ENCODE data around the gene C12orf60.
A peak's percentile ranks its signal among the peaks of the same experiment; 100 is the strongest.
"Not testable (repeated sequence)": the region's sequence is repeated elsewhere in the genome, so short reads cannot be mapped to it uniquely, and the experiment has no call there.

C12orf60 gene

DNA sequence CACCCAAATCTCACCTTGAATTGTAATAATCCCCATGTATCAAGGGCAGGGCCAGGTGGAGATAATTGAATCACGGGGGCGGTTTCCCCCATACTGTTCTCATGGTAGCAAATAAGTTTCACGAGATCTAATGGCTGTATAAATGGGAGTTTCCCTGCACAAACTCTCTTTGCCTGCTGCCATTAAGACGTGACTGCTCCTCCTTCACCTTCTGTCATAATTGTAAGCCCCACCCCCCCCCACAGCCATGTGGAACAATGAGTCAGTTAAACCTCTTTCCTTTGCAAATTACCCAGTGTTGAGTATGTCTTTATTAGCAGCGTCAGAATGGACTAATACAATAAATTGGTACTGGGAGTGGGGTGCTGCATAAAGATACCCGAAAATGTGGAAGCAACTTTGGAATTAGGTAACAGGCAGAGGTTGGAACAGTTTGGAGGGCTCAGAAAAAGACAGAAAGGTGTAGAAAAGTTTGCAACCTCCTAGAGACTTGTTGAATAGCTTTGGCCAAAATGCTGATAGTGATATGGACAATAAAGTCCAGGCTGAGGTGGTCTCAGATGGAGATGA, 43.7 kb upstream of the C12orf60 start:
- H3K4me1 ChIP-seq (ENCODE audit: control insufficient read depth, insufficient read depth, low read length); POLR2A ChIA-PET; H3K9me3 ChIP-seq (ENCODE audit: control insufficient read depth, insufficient read depth, low read depth, low read length); H3K4me3 ChIP-seq (ENCODE audit: low read depth, low read length); H3K27ac ChIP-seq (ENCODE audit: extremely low read depth, low read depth, low read length); H3K36me3 ChIP-seq (ENCODE audit: control insufficient read depth in 2 of 2, insufficient read depth in 1 of 2, low read length in 2 of 2); CTCF ChIA-PET: not testable (repeated sequence)
- TF ChIP-seq ZNF707 (tag by site-specific recombination; IDR thresholded peaks at IDR 0.05), result peak; percentile 86

DNA sequence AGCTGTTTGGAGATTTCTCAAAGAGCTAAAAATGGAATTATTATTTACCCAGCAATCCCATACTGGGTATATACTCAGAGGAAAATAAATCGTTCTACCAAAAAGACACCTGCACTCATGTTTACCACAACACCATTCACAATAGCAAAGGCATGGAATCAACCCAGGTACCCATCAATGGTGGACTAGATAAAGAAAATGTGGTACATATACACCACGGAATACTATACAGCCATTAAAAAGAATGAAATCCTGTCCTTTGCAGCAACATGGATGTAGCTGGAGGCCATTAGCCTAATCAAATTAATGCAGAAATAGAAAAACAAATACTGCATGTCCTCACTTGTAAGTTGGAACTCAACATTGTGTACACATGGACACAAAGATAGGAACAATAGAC, 38.1 kb upstream of the C12orf60 start:
- CTCF ChIA-PET, result interaction anchor here (1.1 kb wide), 1 partner anchor 11 kb away, joined by 3 read pairs; no protein-coding TSS in a partner anchor
- H3K4me3 ChIP-seq (ENCODE audit: low read depth, low read length), result no peak overlapping the region
- TF ChIP-seq ZNF146 (tag by site-specific recombination; IDR thresholded peaks at IDR 0.05) (peak; percentile 93), ZNF664 (tag by site-specific recombination; IDR thresholded peaks at IDR 0.05) (no peak)
- POLR2A ChIA-PET, result no interaction called here
- peaks cover 0 to 5% of the 10 kb centered on the region in 2 experiments; a peak in 1 of 3 replicates for H3K36me3 ChIP-seq (ENCODE audit: control insufficient read depth in 2 of 2, insufficient read depth in 1 of 2, low read length in 2 of 2)
- H3K4me1 ChIP-seq (ENCODE audit: control insufficient read depth, insufficient read depth, low read length), result peaks cover 2% of the 10 kb centered on the region; the same call in 1 of the 2 replicates
- H3K27ac ChIP-seq (ENCODE audit: extremely low read depth, low read depth, low read length), result no peak overlapping the region
- no peaks in the 10 kb centered on the region; the same call in 1 of the 2 replicates for H3K9me3 ChIP-seq (ENCODE audit: control insufficient read depth, insufficient read depth, low read depth, low read length)

DNA sequence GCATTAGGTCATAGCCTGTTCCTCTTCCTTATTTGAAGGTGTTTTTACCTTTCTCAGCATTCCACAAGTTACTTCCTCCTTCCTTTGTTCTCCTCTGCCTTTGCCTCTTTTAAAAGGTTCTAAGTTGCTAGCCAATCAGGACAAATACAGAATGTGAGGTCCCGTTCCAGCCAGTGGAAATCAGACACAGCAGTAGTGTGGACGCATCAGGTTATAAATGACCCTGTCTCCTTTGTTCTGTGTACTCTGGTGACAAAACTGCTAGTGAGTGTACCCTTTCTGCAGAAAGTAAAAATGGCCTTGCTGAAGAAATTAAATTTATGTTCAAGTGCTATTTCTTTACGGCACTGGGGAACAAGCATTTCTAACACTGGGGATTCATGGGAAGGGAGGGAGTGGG, 37.5 kb upstream of the C12orf60 start:
- POLR2A ChIA-PET; H3K9me3 ChIP-seq (ENCODE audit: control insufficient read depth, insufficient read depth, low read depth, low read length); H3K36me3 ChIP-seq (ENCODE audit: control insufficient read depth in 2 of 2, insufficient read depth in 1 of 2, low read length in 2 of 2): not testable (repeated sequence)

DNA sequence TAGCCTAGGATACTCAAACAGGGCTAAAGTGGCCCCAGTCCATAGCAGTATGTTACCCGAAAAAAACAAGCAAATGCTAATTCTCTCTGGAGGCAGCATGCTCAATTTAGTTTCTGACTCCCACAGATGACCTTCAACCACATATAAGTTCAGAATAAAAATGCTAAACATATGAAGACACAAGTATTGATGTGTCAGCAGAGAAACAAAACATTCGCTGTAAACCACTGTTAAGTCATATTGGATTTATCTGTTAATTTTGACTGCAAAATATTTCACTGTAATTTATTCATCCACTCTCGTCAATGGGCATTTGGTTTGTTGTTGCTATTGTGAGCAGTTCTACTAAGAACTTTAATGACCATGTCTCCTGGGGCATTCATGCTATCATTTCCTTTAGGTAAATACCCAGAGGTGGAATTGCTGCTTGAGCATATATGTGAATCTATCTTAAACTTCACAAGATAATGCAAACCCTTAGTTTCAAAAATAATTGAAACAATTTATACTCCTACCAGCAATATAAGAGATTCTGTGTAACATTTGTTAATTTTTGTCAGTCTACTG, 36.7 kb upstream of the C12orf60 start:
- ChIA-PET CTCF (no interaction called here), POLR2A (no interaction called here)
- no peak overlapping the region for H3K4me3 ChIP-seq (ENCODE audit: low read depth, low read length)
- H3K36me3 ChIP-seq (ENCODE audit: control insufficient read depth in 2 of 2, insufficient read depth in 1 of 2, low read length in 2 of 2), result peaks cover 0 to 5% of the 10 kb centered on the region in 2 experiments; a peak in 1 of 3 replicates
- no peak overlapping the region for H3K27ac ChIP-seq (ENCODE audit: extremely low read depth, low read depth, low read length)
- no peaks in the 10 kb centered on the region; the same call in 1 of the 2 replicates for H3K9me3 ChIP-seq (ENCODE audit: control insufficient read depth, insufficient read depth, low read depth, low read length)
- H3K4me1 ChIP-seq (ENCODE audit: control insufficient read depth, insufficient read depth, low read length), result peaks cover 3% of the 10 kb centered on the region; the same call in 1 of the 2 replicates
- no peak for TF ChIP-seq ZSCAN30 (tag by site-specific recombination; IDR thresholded peaks at IDR 0.05)
- TF ChIP-seq ZNF2 (tag by site-specific recombination; IDR thresholded peaks at IDR 0.05), result no peak
- TF ChIP-seq, protein P1, sequence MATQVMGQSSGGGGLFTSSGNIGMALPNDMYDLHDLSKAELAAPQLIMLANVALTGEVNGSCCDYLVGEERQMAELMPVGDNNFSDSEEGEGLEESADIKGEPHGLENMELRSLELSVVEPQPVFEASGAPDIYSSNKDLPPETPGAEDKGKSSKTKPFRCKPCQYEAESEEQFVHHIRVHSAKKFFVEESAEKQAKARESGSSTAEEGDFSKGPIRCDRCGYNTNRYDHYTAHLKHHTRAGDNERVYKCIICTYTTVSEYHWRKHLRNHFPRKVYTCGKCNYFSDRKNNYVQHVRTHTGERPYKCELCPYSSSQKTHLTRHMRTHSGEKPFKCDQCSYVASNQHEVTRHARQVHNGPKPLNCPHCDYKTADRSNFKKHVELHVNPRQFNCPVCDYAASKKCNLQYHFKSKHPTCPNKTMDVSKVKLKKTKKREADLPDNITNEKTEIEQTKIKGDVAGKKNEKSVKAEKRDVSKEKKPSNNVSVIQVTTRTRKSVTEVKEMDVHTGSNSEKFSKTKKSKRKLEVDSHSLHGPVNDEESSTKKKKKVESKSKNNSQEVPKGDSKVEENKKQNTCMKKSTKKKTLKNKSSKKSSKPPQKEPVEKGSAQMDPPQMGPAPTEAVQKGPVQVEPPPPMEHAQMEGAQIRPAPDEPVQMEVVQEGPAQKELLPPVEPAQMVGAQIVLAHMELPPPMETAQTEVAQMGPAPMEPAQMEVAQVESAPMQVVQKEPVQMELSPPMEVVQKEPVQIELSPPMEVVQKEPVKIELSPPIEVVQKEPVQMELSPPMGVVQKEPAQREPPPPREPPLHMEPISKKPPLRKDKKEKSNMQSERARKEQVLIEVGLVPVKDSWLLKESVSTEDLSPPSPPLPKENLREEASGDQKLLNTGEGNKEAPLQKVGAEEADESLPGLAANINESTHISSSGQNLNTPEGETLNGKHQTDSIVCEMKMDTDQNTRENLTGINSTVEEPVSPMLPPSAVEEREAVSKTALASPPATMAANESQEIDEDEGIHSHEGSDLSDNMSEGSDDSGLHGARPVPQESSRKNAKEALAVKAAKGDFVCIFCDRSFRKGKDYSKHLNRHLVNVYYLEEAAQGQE (tag by site-specific recombination; IDR thresholded peaks at IDR 0.05), result no peak
- TF ChIP-seq, protein P2, sequence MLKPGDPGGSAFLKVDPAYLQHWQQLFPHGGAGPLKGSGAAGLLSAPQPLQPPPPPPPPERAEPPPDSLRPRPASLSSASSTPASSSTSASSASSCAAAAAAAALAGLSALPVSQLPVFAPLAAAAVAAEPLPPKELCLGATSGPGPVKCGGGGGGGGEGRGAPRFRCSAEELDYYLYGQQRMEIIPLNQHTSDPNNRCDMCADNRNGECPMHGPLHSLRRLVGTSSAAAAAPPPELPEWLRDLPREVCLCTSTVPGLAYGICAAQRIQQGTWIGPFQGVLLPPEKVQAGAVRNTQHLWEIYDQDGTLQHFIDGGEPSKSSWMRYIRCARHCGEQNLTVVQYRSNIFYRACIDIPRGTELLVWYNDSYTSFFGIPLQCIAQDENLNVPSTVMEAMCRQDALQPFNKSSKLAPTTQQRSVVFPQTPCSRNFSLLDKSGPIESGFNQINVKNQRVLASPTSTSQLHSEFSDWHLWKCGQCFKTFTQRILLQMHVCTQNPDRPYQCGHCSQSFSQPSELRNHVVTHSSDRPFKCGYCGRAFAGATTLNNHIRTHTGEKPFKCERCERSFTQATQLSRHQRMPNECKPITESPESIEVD (tag by site-specific recombination; IDR thresholded peaks at IDR 0.05), result peak; percentile 35

More for the DNA sequence above, 37.5 kb upstream of the C12orf60 start:
- H3K27ac ChIP-seq (ENCODE audit: extremely low read depth, low read depth, low read length); H3K4me3 ChIP-seq (ENCODE audit: low read depth, low read length); H3K4me1 ChIP-seq (ENCODE audit: control insufficient read depth, insufficient read depth, low read length); CTCF ChIA-PET: not testable (repeated sequence)

DNA sequence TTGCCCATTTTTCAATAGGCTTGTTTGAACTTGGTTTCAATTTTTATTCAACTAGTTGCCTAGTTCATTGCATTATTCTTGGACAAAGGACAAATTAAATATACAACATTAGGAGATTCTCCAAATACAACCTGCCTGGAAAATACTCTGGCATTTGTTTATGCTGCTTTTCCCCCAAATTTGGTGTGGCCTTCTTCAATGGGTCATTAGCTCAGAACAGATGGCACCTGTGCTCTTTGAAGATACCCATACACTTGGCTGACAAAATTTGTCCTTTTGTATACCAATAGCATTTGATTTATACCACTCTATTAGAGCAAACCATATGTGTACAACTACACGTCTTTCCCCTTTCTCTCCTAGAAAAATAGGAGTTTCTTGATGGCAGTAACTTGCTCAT, 35.9 kb upstream of the C12orf60 start:
- H3K9me3 ChIP-seq (ENCODE audit: control insufficient read depth, insufficient read depth, low read depth, low read length), result no peaks in the 10 kb centered on the region; the same call in 1 of the 2 replicates
- H3K27ac ChIP-seq (ENCODE audit: extremely low read depth, low read depth, low read length), result no peak overlapping the region
- H3K4me1 ChIP-seq (ENCODE audit: control insufficient read depth, insufficient read depth, low read length), result peaks cover 5% of the 10 kb centered on the region; the same call in 1 of the 2 replicates
- no peak overlapping the region for H3K4me3 ChIP-seq (ENCODE audit: low read depth, low read length)
- TF ChIP-seq WT1 (tag by site-specific recombination; IDR thresholded peaks at IDR 0.05) (no peak), ZNF555 (tag by site-specific recombination; conservative IDR thresholded peaks at IDR 0.05) (no peak), HOXD13 (CRISPR knock-in tag; IDR thresholded peaks at IDR 0.05; ENCODE audit: borderline replicate concordance) (no peak), ZNF433 (tag by site-specific recombination; IDR thresholded peaks at IDR 0.05; ENCODE audit: low read depth) (no peak), ZNF792 (tag by site-specific recombination; IDR thresholded peaks at IDR 0.05) (no peak), ZBTB21 (tag by site-specific recombination; IDR thresholded peaks at IDR 0.05) (no peak), ZNF768 (tag by site-specific recombination; IDR thresholded peaks at IDR 0.05) (no peak), GLIS2 (tag by site-specific recombination; IDR thresholded peaks at IDR 0.05) (no peak), MYNN (tag by site-specific recombination; IDR thresholded peaks at IDR 0.05; ENCODE audit: borderline replicate concordance) (no peak), ZNF544 (tag by site-specific recombination; IDR thresholded peaks at IDR 0.05) (no peak)
- H3K36me3 ChIP-seq (ENCODE audit: control insufficient read depth in 2 of 2, insufficient read depth in 1 of 2, low read length in 2 of 2), result peaks cover 0 to 5% of the 10 kb centered on the region in 2 experiments; a peak in 1 of 3 replicates
- CTCF ChIA-PET, result no interaction called here
- POLR2A ChIA-PET, result no interaction called here
